COR-L47 (cell line): ENCODE measurements around the gene CMSS1.
A peak's percentile ranks its signal among the peaks of the same experiment; 100 is the strongest.

Experiments
- DNase-seq: peaks from one replicate; lab custom pipeline; 2025; lab: John Stamatoyannopoulos, UW

Gene CMSS1

DNA sequence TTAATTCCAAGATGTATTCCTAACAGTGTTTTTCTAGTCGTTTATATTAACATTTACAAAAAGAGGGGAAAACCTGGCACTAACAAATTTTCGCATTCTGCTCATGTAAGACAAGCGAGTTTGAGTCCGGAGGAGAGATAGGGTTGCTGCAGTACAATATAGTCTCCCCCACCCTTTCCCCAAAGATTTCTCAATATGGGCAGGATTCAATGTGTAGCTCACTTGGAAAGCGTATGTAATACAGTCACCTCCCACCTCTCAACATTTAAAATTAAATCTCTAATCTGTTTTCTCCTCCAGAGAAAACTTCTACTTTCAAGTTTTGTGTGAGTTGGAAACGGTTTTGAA lies 57.9 kb downstream of the CMSS1 start:
- no peak for DNase-seq

DNA sequence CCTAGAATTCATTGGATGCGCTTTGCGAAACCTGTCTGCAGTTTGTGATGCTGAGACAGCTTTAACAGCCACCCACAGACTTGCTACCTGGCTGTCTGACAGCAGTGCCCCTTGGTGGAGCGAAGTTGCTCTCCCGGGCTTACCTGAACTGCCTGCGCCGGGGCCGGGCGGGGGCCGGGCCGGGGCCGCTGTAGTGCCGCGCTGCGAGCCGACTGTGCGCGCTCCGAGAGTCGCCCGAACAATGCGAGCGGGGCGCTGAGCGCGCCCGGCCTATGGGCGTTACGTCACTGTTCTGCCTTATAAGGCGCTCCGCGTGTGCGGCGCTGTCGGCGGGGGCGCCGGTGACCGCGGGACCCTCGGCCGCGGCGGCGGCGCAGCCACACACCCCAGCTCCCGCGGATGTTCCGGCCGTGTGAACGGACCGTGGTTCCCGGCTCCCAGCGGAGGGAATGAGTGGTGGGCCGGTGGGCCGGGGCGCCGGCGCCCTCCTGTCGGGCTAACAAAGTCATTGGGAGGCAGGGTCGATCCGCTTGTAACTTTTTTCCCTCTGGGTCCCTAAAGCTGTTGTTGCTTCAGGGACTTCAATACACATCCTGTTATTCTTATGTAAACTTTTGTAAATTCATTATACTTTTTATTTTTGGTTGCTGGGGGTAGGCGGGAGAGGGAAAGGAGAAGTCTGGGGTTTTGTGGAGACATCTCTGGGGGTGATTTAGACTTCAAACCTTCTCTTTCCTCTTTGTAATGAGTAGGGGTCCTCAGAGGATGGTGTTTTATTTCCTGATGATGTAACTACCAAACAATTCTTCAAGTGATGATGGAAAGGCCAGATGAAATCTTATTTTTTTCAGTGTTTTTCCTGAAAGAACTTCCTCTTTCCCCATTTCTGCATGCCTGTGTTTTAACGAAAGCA lies 58.5 kb downstream of the CMSS1 start:
- DNase-seq: peak; percentile 48

DNA sequence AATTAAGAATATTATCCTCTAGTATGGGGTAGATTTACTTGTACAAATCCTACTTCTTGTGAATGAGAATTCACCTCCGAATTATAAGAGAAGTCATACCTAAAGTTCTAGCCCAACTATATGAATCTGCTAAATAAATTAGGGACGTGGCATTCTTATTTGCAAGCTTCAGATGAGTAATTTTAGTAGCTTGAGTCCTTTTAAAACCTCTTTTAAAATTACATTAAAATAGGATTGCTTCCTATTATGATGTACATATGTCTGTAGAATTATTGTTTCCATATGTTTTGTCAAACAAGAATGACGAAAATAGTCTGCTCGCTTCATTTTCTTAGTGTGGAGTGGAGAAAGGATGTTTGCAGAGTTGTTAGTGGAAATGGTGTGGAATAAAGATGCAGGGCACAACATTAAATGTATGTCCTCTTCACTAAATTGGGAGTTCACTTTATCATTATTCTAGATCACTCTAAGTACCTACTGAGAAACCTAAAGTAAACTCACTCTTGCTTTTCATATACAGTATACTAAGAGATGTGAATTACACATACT lies 59.4 kb downstream of the CMSS1 start:
- DNase-seq: no peak

DNA sequence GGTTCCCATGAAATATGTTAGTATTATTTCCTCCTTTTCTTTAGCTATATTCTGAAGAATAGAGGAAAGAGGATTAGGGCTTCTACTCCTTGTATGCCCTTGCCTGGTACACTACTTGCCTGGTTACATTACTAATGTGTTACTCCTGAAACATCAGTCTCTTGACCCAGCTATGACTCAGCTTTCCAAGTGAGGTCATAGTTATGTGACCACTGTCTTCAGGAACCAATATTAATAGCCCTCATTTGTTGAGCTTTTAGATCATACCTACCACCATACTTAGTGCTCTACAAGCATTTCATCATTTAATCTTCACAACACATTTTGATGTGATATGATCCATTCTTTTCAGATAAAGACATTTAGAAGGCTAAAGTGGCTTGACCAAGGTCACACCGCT lies 60.3 kb downstream of the CMSS1 start:
- no peak for DNase-seq

DNA sequence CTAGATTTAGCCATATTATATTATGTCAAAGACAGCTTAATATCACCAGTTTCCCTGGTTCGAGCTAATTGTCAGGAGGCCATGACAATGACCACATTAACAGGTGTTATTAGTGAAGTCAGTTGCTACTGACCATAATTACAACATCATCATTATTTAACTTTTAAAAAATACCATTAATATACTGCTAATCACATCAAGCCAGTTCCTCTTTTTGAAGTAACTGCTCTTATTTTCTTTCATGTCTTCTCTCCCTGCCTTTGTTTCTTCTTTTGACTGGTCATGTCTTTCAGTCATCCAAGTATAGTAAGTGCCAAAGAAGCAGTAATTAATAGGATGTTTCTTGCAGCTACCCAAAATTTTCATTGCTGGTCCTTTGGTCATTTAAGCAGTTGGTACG lies 61.6 kb downstream of the CMSS1 start:
- DNase-seq: no peak

DNA sequence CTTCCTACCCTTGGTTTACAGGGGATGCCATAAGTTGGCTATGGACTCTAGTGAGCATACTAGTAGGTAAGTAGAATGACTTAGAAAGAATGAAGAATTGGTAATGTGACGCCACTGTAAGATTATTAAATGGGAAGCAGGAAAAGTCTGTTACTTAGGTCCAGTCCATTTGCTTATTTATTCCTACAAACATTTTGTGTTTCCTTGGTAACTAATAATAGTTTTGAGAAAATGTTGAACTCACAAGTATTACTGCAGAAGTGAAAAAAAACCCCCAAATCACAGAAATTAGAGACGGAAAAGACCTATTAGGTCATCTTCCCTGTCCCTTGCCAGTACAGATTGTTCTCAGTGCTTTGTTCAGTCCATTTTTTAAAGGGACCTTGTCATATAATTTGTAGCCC lies 63.5 kb downstream of the CMSS1 start:
- no peak for DNase-seq

DNA sequence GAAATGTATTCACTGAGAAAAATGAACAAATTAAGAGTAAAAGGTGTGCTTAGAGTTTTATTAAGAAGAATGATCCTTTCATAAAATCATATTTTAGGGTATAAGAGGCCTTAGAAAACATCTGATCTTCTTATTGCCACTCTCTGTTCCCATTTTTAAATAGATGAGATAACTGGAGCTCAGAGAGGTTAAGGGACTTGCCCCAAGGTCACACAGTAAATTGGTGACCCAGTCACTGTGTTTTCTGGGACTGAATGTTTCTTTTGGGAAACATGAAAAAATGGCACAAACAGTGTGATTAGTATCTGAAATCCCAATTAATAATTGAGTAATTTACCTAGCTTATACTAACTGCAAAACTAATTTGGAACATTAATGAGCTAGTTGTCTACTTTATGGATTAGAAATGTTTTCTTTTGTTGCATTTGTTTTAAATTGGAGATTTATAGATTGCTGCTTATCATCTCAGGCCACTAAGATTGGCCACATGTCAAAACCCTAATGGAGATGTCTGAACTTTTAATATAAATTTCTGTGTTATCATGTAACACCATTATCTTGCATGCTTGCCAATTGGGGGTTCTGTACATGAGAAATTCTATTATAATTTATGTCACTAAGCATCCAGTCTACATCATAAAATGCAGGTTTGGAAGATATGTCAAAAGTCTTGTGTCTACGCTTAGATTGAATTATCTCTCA lies 64.9 kb downstream of the CMSS1 start:
- DNase-seq: no peak

DNA sequence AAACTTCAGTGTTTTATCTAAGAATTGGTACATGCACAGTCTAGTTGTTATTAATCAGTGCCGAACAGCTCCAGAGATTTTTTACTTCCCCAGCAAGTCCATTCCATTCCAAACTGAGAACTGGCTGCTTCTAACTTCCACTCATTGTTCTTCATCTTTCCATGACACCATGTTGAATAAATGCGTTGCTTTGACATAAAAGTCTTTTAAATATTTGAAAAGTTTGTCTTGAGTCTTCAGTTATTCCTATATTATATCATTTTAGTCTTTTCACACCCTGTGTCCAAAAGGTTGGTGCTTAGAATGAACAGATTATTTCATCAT lies 65.4 kb downstream of the CMSS1 start:
- DNase-seq: no peak

DNA sequence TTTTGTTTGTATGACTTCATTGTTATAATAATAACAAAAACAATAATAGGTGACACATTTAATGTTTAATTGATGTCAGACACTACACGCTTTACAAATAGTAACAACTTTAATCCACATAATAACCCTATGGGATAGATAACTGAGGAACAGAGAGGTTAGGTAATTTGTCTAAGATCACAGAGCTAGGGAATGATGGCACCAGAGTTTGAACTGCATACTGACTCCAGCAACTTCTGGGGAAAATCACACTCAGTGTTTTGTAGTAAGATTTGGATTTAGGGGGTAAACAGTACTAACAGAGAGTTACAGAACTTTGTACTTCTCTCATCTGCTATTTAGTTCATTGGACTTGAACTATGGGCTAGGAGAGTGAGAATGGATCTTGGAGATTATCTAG lies 66.0 kb downstream of the CMSS1 start:
- no peak for DNase-seq

DNA sequence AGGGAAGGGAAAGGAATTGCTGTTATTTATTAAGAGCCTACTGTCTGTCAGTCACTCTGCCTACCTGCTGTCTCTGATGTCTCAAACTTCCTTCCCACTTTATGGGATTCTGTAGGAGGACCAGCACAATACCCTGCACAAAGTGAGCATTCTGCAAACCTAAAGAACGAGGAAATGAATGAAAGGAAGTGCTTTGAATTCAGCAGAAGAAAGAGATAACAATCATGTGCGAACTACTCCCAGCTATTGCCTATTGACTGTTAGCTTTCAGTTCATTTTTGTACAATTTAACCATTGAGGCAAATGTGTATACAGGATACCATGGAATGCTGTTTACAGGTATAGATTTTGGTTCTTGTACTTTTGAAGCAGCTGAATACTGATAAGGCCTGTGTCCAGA lies 66.8 kb downstream of the CMSS1 start:
- no peak for DNase-seq

DNA sequence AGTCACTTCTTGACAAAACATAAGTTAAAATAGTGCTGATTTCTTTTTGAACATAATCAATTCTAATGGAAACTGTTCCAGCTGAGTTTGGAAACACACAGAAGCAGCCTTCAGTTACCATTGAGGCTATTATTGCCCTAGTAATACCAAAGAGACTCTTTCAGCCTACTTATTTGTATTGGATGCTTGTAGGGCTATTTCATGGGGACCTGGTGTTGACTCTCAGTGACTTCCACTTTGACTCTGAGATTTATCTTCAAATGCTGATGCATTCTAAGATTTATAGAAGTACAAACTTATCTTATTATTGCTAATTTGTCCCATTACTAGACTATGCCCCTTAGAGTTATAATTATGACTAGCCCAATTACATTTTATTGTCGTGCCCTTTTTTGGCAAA lies 67.4 kb downstream of the CMSS1 start:
- DNase-seq: no peak

DNA sequence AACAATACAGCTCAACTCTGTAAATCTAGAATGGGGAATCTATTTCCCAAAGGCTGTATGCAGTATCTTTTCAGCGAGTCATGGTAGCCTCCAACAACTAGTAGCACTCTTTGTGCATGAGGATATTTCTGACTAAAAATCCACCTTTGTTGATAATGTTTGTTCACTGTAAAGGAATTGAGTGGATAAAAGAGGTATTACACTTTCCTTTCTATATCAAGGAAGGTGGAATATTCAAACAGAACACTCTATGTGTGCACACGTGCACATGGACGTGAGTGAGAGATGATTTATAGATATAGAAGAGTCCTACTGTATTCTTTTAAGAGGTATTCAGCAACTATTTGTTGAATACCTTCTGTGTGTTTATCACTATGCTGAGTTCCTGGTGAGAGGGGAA lies 68.2 kb downstream of the CMSS1 start:
- DNase-seq: no peak

DNA sequence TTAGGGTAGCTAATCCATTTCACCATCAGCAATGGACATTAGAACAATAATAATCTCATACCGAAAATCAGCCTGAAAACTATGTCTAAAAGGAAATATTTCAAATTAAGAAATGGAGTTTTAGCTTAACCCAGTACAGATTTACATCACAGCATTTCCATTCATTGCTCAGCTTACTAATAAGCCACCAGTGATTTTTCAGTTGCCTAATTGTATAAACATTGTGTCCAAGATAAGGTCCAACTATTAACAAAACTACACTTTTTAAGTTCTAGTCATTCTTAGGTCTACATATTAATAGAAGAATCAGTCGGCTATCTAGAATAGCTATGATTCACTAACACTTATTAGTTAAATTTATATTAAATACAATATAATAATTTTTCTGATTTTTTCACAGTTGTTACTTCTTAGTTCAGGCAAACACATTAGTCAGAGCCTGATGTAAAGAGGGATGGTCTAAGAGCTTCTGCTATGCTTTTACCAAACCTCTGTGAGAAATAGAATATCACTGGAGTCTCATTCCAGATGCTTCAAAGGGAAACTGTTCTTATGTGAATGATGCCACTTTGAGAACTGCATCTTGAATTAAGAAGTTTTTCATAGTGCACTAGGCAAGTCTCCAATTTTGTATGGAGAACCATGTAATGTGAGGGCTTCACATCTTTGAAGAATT lies 74.1 kb downstream of the CMSS1 start:
- no peak for DNase-seq

DNA sequence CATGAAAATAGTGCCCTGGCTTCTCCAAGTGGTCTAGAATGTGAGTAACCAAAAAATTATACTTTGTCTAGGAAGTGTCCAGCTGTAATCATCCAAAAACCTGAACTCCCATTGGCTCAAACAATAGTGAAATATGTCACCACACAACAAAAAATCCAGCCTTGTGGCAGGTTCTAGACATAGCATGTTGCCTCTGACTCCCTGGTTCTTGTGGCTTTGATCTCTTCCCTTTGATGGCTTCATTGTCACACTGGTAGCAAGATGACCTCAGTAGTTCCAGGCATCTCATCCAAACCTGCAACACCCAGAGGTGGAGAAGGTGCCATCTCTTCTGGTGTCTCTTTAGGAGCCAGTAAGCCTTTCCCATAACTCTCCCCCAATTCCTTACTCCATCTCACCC lies 74.7 kb downstream of the CMSS1 start:
- no peak for DNase-seq

DNA sequence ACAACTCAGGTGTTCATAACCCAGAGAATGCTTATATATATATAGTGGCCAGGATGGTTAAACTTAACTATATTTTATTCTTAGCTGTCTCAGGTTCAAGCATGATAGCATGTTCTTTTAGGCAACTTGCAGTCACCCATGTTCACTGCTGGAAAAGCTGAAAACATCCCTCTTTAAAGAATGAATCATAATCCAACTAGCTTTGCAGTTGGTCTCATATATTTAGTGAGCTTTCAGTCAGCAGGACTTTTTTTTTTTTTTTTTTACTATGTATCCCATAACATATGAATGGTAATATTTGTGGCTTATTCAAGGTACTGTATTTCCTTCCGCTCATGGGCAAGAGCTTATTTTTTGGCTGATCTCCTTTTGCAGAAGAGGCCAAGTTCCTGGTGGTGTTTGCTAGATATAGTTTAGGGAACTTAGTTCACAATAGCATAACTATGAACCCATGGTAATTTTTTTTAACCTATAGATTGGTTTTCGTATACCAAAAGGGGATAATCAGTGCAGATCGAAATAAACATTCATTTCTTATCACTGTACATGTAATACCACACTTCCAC lies 77.6 kb downstream of the CMSS1 start:
- no peak for DNase-seq

DNA sequence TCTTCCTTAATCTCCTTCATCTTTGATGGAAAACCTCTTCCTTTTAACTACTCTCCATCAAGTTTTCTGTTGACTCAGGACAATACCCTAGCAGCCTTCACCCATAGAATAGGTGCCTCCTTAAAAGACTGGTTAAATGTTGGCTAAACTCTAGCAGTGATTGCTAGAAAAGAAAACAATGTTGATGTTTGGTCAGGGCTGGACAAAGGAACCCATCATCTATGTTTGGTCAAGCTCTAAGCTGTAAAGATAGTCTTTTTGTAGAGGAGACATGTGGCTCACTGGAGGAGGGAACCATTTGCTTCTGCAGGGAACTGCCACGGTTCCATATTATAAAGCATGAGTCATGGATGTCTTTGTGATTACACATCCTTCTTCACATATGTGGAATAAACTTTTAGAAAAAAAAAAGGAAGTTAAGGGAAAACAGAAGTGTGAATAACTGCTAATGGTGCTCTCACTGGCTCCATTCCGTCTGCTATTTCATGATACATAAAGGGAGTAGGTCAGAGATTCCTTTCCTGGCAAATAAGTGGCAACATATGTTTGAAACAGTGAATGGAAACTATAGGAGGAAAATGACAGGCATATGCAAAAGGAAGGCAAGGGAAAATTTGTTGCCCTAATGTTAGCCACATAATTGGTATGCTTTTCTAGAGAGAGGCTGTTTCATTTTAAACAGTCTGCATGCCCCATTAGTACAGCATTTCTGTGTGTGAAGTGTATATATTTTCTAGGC lies 78.2 kb downstream of the CMSS1 start:
- peak; percentile 60 for DNase-seq

DNA sequence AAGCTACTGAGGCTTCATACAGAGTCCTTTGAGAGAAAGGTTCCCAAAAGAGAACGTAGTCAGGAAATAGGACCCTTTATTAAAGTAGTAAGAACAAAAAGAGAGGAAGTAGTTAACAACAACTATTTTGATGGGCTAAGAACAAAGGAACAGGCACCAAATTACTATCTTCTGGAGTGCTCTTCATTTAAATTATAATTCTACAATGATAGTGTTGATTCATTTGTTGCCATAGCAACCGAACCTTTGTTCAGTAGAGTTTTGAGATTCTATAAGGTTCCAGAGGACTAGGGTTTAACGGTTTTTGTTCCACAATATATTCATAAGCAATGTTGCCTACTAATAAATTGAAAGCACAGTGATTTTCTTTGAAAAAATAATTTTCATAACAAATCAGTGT lies 78.8 kb downstream of the CMSS1 start:
- peak; percentile 85 for DNase-seq

DNA sequence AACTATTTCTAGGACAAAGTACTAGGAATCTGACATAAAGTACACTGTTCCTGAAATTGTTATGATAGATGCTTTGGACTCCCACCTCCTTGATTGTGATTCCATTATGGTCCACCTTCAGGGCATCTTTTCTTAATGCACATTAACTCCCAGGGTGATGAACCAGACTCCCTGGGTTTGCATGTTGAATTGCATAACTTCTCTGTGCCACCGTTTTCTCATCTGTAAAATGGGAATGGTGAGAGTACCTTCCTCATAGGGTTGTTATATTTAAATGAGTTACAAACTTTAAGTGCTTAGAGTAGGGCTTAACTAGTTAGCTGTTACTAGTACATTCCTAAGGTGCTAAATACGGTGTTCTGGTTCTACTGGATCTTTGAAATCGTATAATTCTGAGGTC lies 81.9 kb downstream of the CMSS1 start:
- DNase-seq: no peak

DNA sequence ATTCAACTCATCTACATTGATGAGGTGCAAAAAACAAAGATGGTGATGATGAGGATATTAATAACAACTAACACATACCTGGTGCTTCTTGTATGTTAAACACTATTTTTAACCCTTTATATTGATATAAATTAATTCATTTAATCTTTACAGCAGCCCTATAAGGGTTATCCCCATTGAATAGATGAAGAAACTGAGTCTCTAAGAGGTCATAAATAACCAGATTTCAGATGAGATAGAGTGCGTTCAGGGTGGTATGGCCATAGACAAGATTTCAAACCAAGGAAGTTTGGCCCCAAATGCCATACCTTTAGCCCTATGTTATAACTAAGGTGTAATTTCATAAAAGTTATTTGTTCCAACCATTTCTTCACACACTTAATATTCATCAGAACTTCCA lies 82.6 kb downstream of the CMSS1 start:
- DNase-seq: no peak

DNA sequence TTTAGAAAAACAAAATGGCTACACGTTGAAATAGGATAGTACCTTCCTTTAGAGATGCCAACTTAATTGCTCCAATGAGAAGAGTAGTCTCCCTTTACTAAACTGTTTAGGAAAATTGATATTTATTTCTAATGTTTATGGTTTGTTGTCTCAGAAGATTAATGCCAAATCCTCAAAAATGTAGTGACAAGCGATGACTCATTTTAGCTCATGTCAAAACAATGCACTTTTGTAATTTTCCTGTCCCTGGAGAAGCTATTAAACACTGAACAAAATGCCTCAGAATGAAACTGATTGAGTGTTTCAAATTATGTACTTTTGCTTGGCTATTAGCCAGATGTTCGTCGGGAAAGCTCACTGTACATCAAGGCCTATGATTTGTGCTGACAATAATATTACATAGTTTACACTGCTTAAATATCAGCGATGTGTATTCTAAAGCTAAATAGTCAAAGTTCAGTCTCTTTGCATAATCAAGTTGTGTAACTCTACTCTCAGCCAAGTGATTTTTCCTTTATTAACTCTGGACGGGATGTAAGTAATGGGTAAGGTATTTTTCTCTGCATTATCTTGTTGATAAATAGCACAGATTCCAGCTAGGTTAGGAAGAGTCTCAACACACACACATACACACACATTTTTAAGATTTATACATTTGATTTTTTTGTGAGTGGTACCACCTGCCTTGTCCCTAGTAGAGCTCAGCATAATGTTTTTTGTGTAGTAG lies 83.7 kb downstream of the CMSS1 start:
- peak; percentile 69 for DNase-seq

DNA sequence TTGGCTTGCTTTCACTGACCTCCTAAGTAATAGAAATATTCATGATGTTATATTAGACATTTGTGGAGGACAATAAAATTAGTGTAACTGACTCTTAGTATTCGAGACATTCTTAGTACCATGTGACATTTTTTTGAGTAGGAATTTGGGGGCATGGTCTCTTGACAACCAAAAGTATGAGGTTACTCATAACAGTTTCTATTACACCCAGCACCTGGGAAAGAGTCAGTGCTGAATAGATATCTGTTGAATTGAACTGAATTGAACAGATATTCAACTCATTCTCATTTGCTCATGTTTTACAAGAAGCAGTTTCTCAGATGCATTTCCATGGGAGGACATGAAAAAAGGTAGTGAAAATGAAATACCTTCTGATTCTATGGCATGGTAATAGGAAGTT lies 84.4 kb downstream of the CMSS1 start:
- no peak for DNase-seq
